COLO668 (cell line): Measurements from ENCODE around the gene SFTA2.
A peak's percentile ranks its signal among the peaks of the same experiment; 100 is the strongest.
"Not testable (repeated sequence)": the region's sequence is repeated elsewhere in the genome, so short reads cannot be mapped to it uniquely, and the experiment has no call there.

Experiments
- DNase-seq: peaks from one replicate; lab custom pipeline; 2025; ENCODE audit not compliant: unreplicated experiment; lab: John Stamatoyannopoulos, UW

The SFTA2 gene

DNA sequence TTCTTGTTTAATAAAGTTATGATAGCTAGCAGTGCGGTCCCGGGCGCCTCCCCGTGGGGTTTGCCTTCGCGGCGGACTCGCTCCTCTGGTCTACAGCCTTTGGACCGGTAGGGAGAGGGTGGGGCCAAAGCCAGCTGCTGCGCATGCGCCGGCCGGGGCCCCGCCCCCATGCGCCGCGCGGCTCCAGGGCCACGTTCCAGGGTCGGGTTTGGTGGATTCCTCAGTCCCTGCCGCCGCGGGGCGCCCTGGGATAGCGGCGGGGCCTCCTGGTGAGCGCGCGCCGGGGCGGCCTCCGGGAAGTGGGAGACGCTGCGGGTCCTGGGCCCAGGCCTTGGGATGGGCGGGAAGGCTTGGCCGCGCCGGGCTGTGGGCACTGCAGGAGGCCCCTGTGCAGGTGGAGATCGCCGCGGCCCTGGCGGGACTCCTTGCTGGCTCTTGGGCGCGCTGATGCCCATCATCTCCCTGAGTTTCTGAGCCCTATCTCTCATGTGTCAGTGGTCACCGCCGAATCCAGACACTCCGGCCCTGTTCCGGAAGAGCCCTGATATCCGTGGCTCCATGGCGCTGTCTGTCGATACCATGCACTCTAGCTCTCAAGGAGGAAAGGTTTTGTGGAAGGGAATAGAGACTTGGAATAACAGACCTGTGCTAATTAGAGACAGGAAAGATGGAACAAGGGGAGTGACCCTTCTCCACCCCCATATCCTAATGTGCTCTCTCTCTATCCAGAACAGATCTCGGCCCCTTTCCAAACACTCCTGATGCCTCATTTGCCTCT is 17.7 kb downstream of the SFTA2 start, which contains the start of gene VARS2:
TSS of gene VARS2 (plus strand) at position 163 of the 778 bp plus-strand sequence. CDS start at position 762, 599 bp downstream.
- peak; percentile 90 for DNase-seq

DNA sequence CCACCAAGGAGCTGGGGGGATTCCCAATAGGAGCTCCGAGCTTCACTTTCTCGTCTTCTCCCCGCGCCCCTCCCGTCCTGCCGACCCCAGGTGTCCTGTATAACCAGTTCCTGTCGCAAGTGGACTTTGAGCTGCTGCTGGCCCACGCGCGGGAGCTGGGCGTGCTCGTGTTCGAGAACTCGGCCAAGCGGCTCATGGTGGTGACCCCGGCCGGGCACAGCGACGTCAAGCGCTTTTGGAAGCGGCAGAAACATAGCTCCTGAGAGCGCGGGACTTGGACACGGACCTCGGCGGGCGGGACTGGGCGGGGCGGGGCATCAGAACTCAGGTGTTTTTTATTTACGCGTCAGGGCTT is 18.3 kb downstream of the SFTA2 start:
- DNase-seq: no peak

DNA sequence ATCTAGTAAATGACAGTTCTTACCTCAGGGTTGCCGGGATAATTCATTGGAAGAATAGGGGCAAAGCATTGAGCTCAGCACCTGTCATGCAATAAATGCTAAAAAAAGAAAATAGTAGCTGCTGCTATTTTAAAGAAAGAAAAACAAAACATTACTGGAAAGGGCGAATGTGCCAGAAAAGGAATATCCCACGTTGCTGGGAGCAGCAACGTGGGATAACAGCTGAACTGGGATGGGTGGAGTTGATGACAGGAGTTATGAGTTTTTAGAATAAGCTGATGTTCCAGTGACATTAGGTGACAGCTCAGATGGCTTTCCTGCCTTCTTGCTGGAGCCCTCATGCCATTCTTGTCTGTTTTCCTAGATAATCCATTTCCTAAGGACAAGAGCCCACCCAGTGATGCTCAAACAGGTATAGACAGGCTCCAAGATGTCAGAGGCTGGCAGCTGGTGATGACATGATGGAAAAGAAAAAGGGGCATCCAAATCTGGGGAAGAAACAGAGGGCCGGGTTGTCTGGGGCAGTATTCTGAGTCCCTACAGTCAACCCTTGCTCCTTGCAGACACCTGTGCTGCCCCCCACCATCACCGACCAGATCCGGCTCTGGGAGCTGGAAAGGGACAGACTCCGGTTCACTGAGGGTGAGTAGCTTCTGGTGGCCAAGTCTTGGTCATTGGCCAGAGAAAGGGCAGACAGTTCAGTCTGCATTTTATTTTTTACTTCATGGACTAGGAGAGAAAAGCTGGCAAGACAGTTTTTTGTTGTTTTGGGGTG is 19.0 kb downstream of the SFTA2 start:
- no peak for DNase-seq

DNA sequence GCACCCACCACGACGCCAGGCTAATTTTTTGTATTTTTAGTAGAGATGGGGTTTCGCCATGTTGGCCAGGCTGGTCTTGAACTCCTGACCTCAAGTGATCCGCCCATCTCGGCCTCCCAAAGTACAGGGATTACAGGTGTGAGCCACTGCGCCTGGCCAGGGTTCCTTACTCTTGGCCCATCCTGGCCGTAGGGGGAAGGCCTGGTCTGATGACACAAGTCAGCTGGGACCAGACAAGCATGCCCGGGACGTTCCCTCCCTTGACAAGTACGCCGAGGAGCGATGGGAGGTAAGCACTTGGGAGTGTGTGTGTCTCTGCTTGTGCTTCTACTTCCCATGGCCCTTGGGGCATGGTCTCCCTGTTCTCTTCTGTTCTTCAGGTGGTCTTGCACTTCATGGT is 21.5 kb downstream of the SFTA2 start:
- DNase-seq: not testable (repeated sequence)

DNA sequence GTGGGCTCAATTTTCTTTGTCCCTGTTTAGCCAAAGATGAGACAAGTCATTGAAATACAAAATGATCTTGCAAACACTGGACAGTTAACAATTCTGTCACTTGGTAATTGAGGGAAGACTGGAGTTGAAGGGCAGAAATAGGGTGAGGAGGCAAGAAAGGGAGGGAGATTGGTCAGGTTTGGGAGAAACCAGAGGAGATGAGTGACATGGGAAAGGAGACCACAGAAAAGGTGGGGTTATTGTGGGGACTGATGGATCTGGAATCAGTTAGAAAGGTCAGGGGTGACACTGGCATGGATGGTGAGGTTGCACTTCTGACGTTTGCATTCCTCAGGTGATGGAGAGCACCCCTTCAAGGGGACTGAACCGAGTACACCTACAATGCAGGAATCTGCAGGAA is 23.3 kb downstream of the SFTA2 start:
- no peak for DNase-seq

DNA sequence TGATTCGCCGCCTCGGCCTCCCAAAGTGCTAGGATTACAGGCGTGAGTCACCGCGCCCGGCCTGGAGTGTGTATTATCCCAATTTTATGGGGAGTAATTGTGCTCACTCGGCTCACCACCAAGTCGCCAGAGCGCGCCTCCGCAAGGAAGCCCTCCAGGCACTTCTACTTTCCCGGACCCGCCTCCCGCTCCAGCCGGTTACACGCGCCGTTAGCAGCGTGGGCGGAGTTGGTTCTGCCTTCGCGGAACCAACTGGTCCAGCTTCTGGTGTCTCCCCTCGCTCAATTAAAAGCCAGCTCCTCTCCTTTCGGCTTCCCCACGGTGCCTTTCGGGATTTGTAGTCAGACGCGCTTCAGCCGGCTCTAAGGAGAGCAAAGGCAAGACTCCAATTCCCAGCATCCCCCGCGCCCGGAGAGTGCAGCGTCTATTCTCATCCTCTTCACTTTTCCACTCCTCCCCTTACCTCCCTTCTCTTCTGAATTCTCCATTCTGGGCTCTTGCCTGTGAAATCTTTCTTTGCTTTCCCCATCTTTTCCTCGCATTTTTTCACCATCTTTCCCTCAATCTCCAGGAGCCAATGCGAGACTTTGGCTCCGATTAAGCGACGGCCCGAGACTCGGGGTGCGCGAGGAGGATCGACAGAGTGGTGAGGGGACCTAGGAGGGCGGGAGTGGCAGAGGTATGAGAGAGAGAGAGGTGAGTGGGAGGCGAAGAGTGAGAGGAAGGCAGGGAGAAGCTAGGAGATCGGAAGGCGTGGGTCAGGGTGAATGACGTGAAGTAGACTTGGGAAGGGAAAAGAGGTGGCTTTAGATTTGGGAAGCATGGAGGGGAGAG is 24.0 kb downstream of the SFTA2 start, which contains the start of gene GTF2H4:
TSS of gene GTF2H4 (plus strand) at position 450 of the 834 bp plus-strand sequence.
- DNase-seq: peak; percentile 94

DNA sequence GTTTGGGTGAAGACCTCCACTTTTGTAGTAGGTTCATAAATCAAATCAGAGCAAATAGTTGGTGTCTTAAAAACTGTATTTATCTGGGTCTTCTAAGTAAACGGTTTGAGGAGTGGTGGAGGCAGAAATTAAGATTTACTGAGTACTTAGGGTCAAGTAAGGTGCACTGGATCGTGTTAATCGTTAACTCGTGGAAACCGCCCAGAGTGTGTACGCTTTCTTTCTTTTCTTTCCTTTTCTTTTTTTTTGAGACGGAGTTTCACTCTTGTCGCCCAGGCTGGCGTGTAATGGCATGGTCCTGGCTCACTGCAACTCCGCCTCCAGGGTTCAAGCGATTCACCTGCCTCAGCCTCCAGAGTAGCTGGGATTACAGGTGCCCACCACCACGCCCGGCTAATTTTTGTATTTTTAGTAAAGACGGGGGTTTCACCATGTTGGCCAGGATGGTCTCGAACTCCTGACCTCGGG is 24.6 kb downstream of the SFTA2 start:
- DNase-seq: not testable (repeated sequence)

DNA sequence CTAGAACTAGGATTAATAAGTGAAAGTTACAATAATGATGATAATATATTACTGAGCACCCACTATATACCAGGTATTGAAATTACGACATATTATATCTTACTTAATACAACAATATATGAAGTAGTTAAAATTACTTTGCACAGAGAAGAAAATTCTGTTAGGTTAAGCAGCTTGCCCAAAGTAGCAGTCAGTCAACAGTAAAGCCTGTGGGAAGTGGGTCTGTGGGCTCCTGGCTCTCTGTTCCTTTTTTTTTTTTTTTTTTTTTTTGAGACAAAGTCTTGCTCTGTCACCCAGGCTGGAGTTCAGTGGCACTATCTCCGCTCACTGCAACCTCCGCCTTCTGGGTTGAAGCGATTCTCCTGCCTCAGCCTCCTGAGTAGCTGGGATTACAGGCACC is 28.7 kb downstream of the SFTA2 start:
- DNase-seq: no peak

DNA sequence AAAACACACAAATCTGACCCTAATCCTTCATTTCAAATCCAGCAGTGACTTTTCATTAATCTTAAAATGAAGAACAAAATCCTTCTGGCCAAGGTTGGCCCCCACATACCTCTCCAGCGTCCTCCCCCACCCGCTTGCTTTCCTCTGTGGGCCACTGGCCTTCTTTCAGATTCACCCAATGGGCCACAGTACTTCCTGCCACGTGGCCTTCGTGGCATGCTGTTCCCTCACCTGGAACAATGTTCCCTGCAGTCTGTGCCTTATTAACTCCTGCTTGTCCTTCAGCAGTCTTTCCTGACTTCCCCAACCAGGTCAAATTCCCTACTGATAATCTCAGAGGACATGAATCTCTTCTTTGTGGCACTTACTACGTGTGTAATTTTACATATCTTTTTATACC is 29.3 kb downstream of the SFTA2 start:
- no peak for DNase-seq

DNA sequence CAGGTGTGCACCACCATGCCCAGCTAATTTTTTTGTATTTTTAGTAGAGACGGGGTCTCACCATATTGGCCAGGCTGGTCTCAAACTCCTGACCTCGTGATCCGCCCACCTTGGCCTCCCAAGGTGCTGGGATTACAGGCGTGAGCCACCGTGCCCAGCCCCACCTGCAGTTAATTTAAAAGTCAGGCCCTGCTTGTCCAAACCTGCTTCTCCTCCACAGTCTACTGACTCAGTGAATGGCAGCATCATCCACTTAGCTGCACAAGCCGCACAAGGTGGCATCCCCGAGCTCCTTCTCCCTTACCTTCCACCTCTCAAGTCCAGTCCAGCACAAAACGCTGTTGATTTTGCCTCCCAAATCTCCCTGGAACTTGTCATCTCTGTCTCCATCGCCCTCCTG is 29.8 kb downstream of the SFTA2 start:
- not testable (repeated sequence) for DNase-seq

DNA sequence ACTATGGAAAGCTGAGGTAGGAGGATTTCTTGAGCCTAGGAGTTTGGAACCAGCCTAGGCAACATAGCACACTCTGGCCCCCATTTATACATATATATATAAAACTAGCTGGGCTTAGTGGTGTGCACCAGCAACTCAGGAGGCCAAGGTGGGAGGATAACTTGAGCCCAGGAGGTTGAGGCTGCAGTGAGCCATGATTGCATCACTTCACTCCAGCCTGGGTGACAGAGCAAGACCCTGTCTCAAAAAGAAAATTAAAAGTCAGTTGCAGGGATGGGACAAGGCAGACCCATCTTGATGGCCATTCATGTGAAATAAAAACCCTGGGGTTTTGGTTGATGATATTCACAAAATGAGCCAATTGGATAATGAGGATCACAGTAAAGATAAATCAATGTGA is 30.5 kb downstream of the SFTA2 start:
- DNase-seq: no peak

DNA sequence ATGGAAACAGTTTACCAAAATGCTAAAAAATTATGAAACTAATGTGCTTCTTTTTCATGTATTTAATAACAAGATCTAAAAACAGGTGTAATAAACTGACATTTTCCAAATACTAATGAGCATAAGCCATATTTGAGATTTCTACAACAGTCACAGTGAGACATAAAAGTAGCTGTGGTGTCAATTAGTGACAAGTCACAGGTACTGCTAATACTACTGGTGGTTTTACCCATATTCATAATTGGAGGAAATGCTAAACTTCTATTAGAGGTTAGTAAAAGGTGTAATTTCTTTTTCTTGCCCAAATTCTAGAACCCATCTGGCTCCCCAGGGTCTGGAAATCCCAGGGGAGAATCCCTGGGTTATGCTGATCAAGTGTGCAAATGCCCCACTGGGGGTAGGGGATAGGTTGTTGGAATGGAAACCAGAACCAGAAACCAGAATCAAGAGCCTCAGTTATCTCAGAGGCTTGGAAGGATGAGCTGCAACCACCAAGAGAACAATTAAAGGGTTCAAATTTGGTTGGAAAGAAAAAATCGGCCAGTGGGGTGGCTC is 31.0 kb downstream of the SFTA2 start:
- DNase-seq: no peak

DNA sequence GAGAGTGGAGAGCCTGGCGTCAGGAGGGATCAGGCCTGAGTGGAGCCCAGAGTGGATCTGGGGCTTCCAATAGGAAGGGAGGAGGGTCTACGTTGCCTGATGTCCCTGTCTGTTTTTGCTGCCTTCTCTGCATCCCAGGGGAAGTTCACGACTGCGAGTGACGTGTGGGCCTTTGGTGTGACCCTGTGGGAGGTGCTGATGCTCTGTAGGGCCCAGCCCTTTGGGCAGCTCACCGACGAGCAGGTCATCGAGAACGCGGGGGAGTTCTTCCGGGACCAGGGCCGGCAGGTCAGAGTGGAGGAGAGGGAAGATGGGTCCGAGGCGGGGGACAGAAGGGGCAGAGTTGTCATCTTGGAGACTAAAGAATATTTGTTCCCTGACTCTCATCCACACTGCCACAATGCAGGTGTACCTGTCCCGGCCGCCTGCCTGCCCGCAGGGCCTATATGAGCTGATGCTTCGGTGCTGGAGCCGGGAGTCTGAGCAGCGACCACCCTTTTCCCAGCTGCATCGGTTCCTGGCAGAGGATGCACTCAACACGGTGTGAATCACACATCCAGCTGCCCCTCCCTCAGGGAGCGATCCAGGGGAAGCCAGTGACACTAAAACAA is 33.1 kb downstream of the SFTA2 start:
- DNase-seq: no peak

DNA sequence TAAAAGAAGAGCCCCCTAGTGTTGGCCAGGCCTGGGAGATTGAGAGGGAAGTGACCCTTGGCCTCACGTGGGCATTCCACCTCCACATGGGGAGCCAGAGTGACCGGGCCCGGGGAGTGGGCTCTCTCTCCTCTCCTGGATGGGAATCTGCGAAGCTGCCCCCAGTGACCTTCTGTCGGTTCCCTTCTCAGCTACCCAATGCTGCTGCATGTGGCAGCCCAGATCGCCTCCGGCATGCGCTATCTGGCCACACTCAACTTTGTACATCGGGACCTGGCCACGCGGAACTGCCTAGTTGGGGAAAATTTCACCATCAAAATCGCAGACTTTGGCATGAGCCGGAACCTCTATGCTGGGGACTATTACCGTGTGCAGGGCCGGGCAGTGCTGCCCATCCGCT is 34.1 kb downstream of the SFTA2 start:
- DNase-seq: no peak

DNA sequence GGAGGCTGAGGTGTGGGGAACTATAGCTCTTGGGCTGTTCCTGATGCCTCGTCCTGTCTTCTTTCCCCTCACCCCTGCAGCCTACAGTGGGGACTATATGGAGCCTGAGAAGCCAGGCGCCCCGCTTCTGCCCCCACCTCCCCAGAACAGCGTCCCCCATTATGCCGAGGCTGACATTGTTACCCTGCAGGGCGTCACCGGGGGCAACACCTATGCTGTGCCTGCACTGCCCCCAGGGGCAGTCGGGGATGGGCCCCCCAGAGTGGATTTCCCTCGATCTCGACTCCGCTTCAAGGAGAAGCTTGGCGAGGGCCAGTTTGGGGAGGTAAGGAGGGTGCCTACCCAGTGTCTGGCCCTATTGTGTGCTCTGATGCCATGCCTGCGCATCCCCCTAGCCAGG is 35.4 kb downstream of the SFTA2 start:
- no peak for DNase-seq

DNA sequence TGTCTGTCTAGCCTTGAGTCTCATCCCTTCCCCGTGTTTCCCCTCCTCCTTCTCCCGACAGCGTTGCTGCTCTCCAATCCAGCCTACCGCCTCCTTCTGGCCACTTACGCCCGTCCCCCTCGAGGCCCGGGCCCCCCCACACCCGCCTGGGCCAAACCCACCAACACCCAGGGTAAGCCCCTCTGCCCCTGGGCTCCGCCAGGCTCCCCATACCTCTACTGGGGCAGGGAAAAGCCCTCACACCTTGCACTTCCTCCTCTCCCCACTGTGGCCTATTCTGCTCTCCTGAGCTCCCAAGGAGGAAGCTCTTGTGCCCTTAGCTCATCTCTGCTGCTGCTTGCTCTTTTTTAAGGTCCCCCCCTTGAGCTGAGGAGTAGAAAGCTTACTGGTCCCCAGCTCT is 36.6 kb downstream of the SFTA2 start:
- DNase-seq: no peak

DNA sequence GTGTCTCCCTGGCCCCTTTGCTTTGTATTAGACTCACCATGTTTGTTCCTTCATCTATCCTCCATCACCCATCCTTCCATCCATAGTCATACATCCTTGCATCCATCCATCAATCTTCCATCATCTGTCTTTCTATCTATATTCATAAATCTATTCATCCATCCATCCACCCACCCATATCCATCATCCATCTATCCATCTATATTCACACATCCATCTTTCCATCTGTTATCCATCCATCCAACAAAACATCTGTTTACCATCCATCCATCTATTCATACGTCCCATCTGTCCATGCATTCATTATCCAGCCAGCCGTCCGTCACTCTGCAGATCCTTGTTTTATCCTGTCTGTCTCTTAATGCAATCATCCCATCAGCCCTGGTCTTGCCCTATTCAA is 37.0 kb downstream of the SFTA2 start:
- no peak for DNase-seq

DNA sequence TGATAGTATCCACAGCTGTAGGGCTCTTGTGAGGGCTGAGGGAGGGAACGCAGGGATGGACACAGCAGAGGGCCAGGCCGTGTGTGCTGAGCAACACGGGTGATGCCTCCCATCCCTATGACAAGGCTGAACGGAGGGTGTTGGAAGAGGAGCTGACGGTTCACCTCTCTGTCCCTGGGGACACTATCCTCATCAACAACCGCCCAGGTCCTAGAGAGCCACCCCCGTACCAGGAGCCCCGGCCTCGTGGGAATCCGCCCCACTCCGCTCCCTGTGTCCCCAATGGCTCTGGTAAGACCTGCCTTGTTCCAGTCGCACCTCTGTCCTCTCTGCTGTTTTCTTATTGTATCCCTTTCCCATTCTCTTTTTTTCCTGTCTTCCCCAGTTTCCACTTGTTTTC is 37.6 kb downstream of the SFTA2 start:
- DNase-seq: no peak

DNA sequence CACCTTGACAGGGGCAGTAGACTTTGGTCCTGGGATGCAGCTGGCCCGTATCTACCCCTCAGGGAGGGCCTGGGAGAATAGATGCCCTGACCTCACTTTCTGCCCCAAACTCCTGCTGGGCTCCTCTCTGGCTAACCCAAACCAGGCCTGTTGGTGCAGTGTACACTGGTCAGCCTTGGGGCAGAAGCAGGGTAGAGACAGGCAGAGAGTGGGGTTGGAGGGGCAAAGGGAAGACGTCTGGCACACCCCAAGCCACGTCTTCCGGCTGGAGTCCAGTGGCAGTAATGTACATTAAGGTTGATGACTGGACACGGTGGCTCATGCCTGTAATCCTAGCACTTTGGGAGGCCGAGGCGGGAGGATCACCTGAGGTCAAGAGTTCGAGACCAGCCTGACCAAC is 38.3 kb downstream of the SFTA2 start:
- DNase-seq: no peak

DNA sequence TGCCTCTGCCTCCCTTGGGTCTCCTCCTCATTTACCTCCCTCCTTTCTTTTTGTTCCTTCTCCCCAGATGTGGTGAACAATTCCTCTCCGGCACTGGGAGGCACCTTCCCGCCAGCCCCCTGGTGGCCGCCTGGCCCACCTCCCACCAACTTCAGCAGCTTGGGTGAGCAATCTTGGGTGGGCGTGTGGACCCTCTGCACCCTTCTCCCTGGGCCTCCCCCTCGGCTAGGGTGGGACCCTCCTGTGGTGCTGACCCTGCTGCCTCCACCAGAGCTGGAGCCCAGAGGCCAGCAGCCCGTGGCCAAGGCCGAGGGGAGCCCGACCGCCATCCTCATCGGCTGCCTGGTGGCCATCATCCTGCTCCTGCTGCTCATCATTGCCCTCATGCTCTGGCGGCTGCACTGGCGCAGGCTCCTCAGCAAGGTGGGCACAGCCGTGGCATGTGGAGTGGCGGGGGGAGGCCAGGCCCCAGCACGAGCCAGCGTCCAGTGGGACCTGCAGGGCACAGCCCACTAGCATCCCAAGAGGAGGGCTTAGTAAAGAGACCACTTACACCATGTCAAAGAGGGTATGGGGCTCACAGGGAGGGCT is 38.9 kb downstream of the SFTA2 start:
- DNase-seq: no peak
